IPS-18a (cell line): ENCODE data around the gene GALNT6.

ENCODE experiments used
- H3K27ac ChIP-seq: one replicate; pipeline ENCODE4 v1.5.1; 2013; ENCODE audit warnings: low read length
- H3K27me3 ChIP-seq: one replicate; pipeline ENCODE4 v1.6.1; 2013; ENCODE audit warnings: mild to moderate bottlenecking, low read length; ENCODE audit not compliant: control insufficient read depth, insufficient read depth
- H3K36me3 ChIP-seq: one replicate; pipeline ENCODE4 v1.6.1; 2013; ENCODE audit warnings: low read depth, low read length; ENCODE audit not compliant: control insufficient read depth
- H3K4me1 ChIP-seq: one replicate; pipeline ENCODE4 v1.6.1; 2013; ENCODE audit warnings: low read depth, low read length; ENCODE audit not compliant: control insufficient read depth
- H3K4me3 ChIP-seq: one replicate; pipeline ENCODE4 v1.5.1; 2013; ENCODE audit warnings: low read length
- H3K9ac ChIP-seq: one replicate; pipeline ENCODE4 v1.6.1; 2013; ENCODE audit warnings: mild to moderate bottlenecking, low read length, moderate library complexity
- H3K9me3 ChIP-seq: one replicate; pipeline ENCODE4 v1.6.1; 2013; ENCODE audit warnings: low read depth, low read length; ENCODE audit not compliant: control insufficient read depth

The GALNT6 gene

GRCh38 chr12:51362747-51363342, 28.4 kb downstream of the GALNT6 start:
- Histone ChIP-seq H3K27ac (no peak overlapping the region), H3K9ac (no peak overlapping the region), H3K4me1 (no peaks in the 10 kb centered on the region), H3K9me3 (no peaks in the 10 kb centered on the region), H3K4me3 (no peak overlapping the region), H3K36me3 (no peaks in the 10 kb centered on the region), H3K27me3 (no peaks in the 10 kb centered on the region)

- Histone ChIP-seq H3K9ac (no peak overlapping the region), H3K4me3 (no peak overlapping the region), H3K27ac (no peak overlapping the region), H3K27me3 (no peaks in the 10 kb centered on the region), H3K9me3 (no peaks in the 10 kb centered on the region), H3K4me1 (no peaks in the 10 kb centered on the region), H3K36me3 (no peaks in the 10 kb centered on the region)
Observed at GRCh38 chr12:51362307-51362706, 28.9 kb downstream of the GALNT6 start.

- H3K4me1 ChIP-seq: no peaks in the 10 kb centered on the region
- no peak overlapping the region for H3K9ac ChIP-seq
- no peak overlapping the region for H3K4me3 ChIP-seq
- no peaks in the 10 kb centered on the region for H3K9me3 ChIP-seq
- H3K36me3 ChIP-seq: no peaks in the 10 kb centered on the region
- H3K27me3 ChIP-seq: no peaks in the 10 kb centered on the region
- H3K27ac ChIP-seq: no peak overlapping the region
Observed at GRCh38 chr12:51361161-51362016, 29.8 kb downstream of the GALNT6 start.

- Histone ChIP-seq H3K4me3 (no peak overlapping the region), H3K4me1 (no peaks in the 10 kb centered on the region), H3K36me3 (no peaks in the 10 kb centered on the region), H3K27ac (no peak overlapping the region), H3K9ac (no peak overlapping the region), H3K27me3 (no peaks in the 10 kb centered on the region), H3K9me3 (no peaks in the 10 kb centered on the region)
Observed at GRCh38 chr12:51360315-51360714, 30.9 kb downstream of the GALNT6 start.

- no peaks in the 10 kb centered on the region for H3K9me3 ChIP-seq
- no peak overlapping the region for H3K27ac ChIP-seq
- no peak overlapping the region for H3K9ac ChIP-seq
- no peak overlapping the region for H3K4me3 ChIP-seq
- no peaks in the 10 kb centered on the region for H3K4me1 ChIP-seq
- H3K27me3 ChIP-seq: no peaks in the 10 kb centered on the region
- H3K36me3 ChIP-seq: no peaks in the 10 kb centered on the region
Observed at GRCh38 chr12:51359851-51360250, 31.4 kb downstream of the GALNT6 start.

GRCh38 chr12:51358496-51358895, 32.7 kb downstream of the GALNT6 start:
- no peak overlapping the region for H3K4me3 ChIP-seq
- no peak overlapping the region for H3K9ac ChIP-seq
- H3K4me1 ChIP-seq: no peaks in the 10 kb centered on the region
- H3K27me3 ChIP-seq: no peaks in the 10 kb centered on the region
- no peaks in the 10 kb centered on the region for H3K9me3 ChIP-seq
- H3K36me3 ChIP-seq: no peaks in the 10 kb centered on the region
- no peak overlapping the region for H3K27ac ChIP-seq

GRCh38 chr12:51357374-51358047, 33.7 kb downstream of the GALNT6 start:
- Histone ChIP-seq H3K9me3 (no peaks in the 10 kb centered on the region), H3K27me3 (no peaks in the 10 kb centered on the region), H3K9ac (no peak overlapping the region), H3K27ac (no peak overlapping the region), H3K4me1 (no peaks in the 10 kb centered on the region), H3K36me3 (no peaks in the 10 kb centered on the region), H3K4me3 (no peak overlapping the region)

- H3K27ac ChIP-seq: no peak overlapping the region
- no peaks in the 10 kb centered on the region for H3K36me3 ChIP-seq
- H3K9me3 ChIP-seq: no peaks in the 10 kb centered on the region
- no peak overlapping the region for H3K4me3 ChIP-seq
- H3K27me3 ChIP-seq: no peaks in the 10 kb centered on the region
- no peak overlapping the region for H3K9ac ChIP-seq
- no peaks in the 10 kb centered on the region for H3K4me1 ChIP-seq
Observed at GRCh38 chr12:51351913-51352532, 39.2 kb downstream of the GALNT6 start.

GRCh38 chr12:51349026-51349425, 42.2 kb downstream of the GALNT6 start:
- no peaks in the 10 kb centered on the region for H3K27me3 ChIP-seq
- no peak overlapping the region for H3K27ac ChIP-seq
- no peaks in the 10 kb centered on the region for H3K9me3 ChIP-seq
- no peak overlapping the region for H3K4me3 ChIP-seq
- no peak overlapping the region for H3K9ac ChIP-seq
- no peaks in the 10 kb centered on the region for H3K4me1 ChIP-seq
- no peaks in the 10 kb centered on the region for H3K36me3 ChIP-seq

- Histone ChIP-seq H3K27me3 (no peaks in the 10 kb centered on the region), H3K4me1 (no peaks in the 10 kb centered on the region), H3K9me3 (no peaks in the 10 kb centered on the region), H3K27ac (no peak overlapping the region), H3K9ac (no peak overlapping the region), H3K4me3 (no peak overlapping the region), H3K36me3 (no peaks in the 10 kb centered on the region)
Observed at GRCh38 chr12:51348116-51348515, 43.1 kb downstream of the GALNT6 start.

GRCh38 chr12:51346581-51346980, 44.6 kb downstream of the GALNT6 start, which contains the start of gene CELA1:
CELA1 (minus strand) TSS chr12:51346679; CDS start chr12:51346638, 41 bp downstream.
- H3K27me3 ChIP-seq: no peaks in the 10 kb centered on the region
- H3K4me1 ChIP-seq: no peaks in the 10 kb centered on the region
- no peak within 1 kb of the TSS for H3K27ac ChIP-seq

More at GRCh38 chr12:51346581-51346980, 44.6 kb downstream of the GALNT6 start, which contains the start of gene CELA1:
- Histone ChIP-seq H3K4me3 (no peak within 1 kb of the TSS), H3K36me3 (no peaks in the 10 kb centered on the region), H3K9me3 (no peaks in the 10 kb centered on the region), H3K9ac (no peak within 1 kb of the TSS)
